Measurements from ENCODE around the gene SLC35F3. TPM values are rescaled to one million over a fixed set of nuclear protein-coding genes. Genes with fewer than 3 reads are reported as not detected.

SLC35F3 gene
- total and polyA plus RNA-seq, 2 experiments from 2014 or later: 1.0 to 3.2 TPM

GRCh38 chr1:234296496-234296895 lies 392.0 kb downstream of the SLC35F3 start:
- Histone ChIP-seq H2AFZ (no peak overlapping the region), H3K4me3 (no peak overlapping the region), H3K27ac (ENCODE audit: low read depth) (no peak overlapping the region), H3K79me2 (replicated peaks; ENCODE audit: insufficient read depth) (no peaks in the 10 kb centered on the region), H3K4me1 (ENCODE audit: insufficient read depth) (no peaks in the 10 kb centered on the region), H3K36me3 (ENCODE audit: insufficient read depth) (no peaks in the 10 kb centered on the region), H3K27me3 (ENCODE audit: insufficient read depth) (no peaks in the 10 kb centered on the region), H3K9me2 (ENCODE audit: insufficient read depth) (no peaks in the 10 kb centered on the region), H4K20me1 (replicated peaks; ENCODE audit: insufficient read depth) (no peaks in the 10 kb centered on the region), H3K4me2 (no peak overlapping the region), H3F3A (replicated peaks; ENCODE audit: low read depth) (no peaks in the 10 kb centered on the region)
- ATAC-seq: no peak
- DNase-seq (ENCODE audit: low spot score): no peak
- H3K36me3 Mint-ChIP-seq (ENCODE audit: low read depth): no peaks in the 10 kb centered on the region
- TF ChIP-seq JUNB (IDR thresholded peaks at IDR 0.05; ENCODE audit: unreplicated experiment): no peak
- no peak for TF ChIP-seq CREB1 (CRISPR knock-in tag; IDR thresholded peaks at IDR 0.05; ENCODE audit: low read depth)
- no peak for TF ChIP-seq ZNF331 (CRISPR knock-in tag; IDR thresholded peaks at IDR 0.05; ENCODE audit: low read depth)
- no peak for TF ChIP-seq ZNF114 (CRISPR knock-in tag; IDR thresholded peaks at IDR 0.05)
- TF ChIP-seq CTCF (conservative IDR thresholded peaks at IDR 0.05; ENCODE audit: low read depth in 2 of 2): no peak
- TF ChIP-seq POLR2AphosphoS5 (IDR thresholded peaks at IDR 0.05; ENCODE audit: low read depth): no peak
- no peak for TF ChIP-seq ETS1 (IDR thresholded peaks at IDR 0.05)
- H3K27me3 Mint-ChIP-seq (ENCODE audit: insufficient read depth, low read depth, poor library complexity): no peaks in the 10 kb centered on the region
- peaks cover 2% of the 10 kb centered on the region for H3K4me1 Mint-ChIP-seq
- H3K4me3 Mint-ChIP-seq: no peak overlapping the region
- H3K27ac Mint-ChIP-seq: no peak overlapping the region
- H3K9me3 Mint-ChIP-seq: no peaks in the 10 kb centered on the region

- Histone ChIP-seq H3K4me1 (ENCODE audit: insufficient read depth) (no peaks in the 10 kb centered on the region), H3K27me3 (ENCODE audit: insufficient read depth) (no peaks in the 10 kb centered on the region), H3K4me3 (no peak overlapping the region), H3K4me2 (no peak overlapping the region), H3K9me2 (ENCODE audit: insufficient read depth) (no peaks in the 10 kb centered on the region), H2AFZ (no peak overlapping the region), H3F3A (replicated peaks; ENCODE audit: low read depth) (no peaks in the 10 kb centered on the region), H3K36me3 (ENCODE audit: insufficient read depth) (no peaks in the 10 kb centered on the region), H4K20me1 (replicated peaks; ENCODE audit: insufficient read depth) (no peaks in the 10 kb centered on the region), H3K27ac (ENCODE audit: low read depth) (no peak overlapping the region), H3K79me2 (replicated peaks; ENCODE audit: insufficient read depth) (no peaks in the 10 kb centered on the region)
- ATAC-seq (no peak), DNase-seq (ENCODE audit: low spot score) (no peak)
- Mint-ChIP-seq H3K4me3 (no peak overlapping the region), H3K4me1 (peaks cover 2% of the 10 kb centered on the region), H3K27ac (no peak overlapping the region), H3K9me3 (no peaks in the 10 kb centered on the region), H3K36me3 (ENCODE audit: low read depth) (no peaks in the 10 kb centered on the region), H3K27me3 (ENCODE audit: insufficient read depth, low read depth, poor library complexity) (no peaks in the 10 kb centered on the region)
- TF ChIP-seq EZH2 (IDR thresholded peaks at IDR 0.05; ENCODE audit: low read depth, unreplicated experiment): no peak
- no peak for TF ChIP-seq POLR2AphosphoS5 (IDR thresholded peaks at IDR 0.05; ENCODE audit: low read depth)
- TF ChIP-seq ZNF331 (CRISPR knock-in tag; IDR thresholded peaks at IDR 0.05; ENCODE audit: low read depth): no peak
- no peak for TF ChIP-seq CTCF (conservative IDR thresholded peaks at IDR 0.05; ENCODE audit: low read depth in 2 of 2)
Measured at GRCh38 chr1:234297668-234298067, 393.2 kb downstream of the SLC35F3 start.
